Measurements from ENCODE around the gene TTLL9. TPM values are rescaled to one million over a fixed set of nuclear protein-coding genes. Genes with fewer than 3 reads are reported as not detected.

The TTLL9 gene
- total and polyA plus RNA-seq, 4 experiments from 2014 or later, result 0.25 TPM; not detected in 3

- Histone ChIP-seq H3K9me3 (ENCODE audit: control insufficient read depth in 1 of 2, low read length in 2 of 2) (no peaks in the 10 kb centered on the region), H3K4me3 (ENCODE audit: low read length in 2 of 2) (no peak overlapping the region), H3K36me3 (ENCODE audit: insufficient read depth, low read length) (no peaks in the 10 kb centered on the region), H3K27me3 (ENCODE audit: insufficient read depth, low read length) (no peaks in the 10 kb centered on the region), H3K4me1 (ENCODE audit: insufficient read depth, low read length) (no peaks in the 10 kb centered on the region), H3K27ac (ENCODE audit: low read depth, low read length) (no peak overlapping the region)
- Mint-ChIP-seq H3K27ac (no peak overlapping the region), H3K4me1 (no peaks in the 10 kb centered on the region), H3K9me3 (no peaks in the 10 kb centered on the region), H3K27me3 (peaks cover 16 to 19% of the 10 kb centered on the region in 2 donors), H3K4me3 (no peak overlapping the region), H3K36me3 (no peaks in the 10 kb centered on the region)
- POLR2A ChIA-PET (ENCODE audit: partially characterized antibody), result no interaction called here
- CTCF ChIA-PET (ENCODE audit: partially characterized antibody), result no interaction called here
- intact Hi-C loops (cut with micrococcal nuclease), result no loop called here
- DNase-seq, result no peak
Observed at GRCh38 chr20:31981784-31982183, 111.3 kb downstream of the TTLL9 start.

GRCh38 chr20:31984981-31985471 is 114.6 kb downstream of the TTLL9 start:
- ChIA-PET CTCF (ENCODE audit: partially characterized antibody) (no interaction called here), POLR2A (ENCODE audit: partially characterized antibody) (no interaction called here)
- no peak overlapping the region for H3K27ac ChIP-seq (ENCODE audit: low read depth, low read length)
- no peaks in the 10 kb centered on the region for H3K9me3 ChIP-seq (ENCODE audit: control insufficient read depth in 1 of 2, low read length in 2 of 2)
- Mint-ChIP-seq H3K36me3 (no peaks in the 10 kb centered on the region), H3K27me3 (peaks cover 5 to 10% of the 10 kb centered on the region in 2 donors), H3K4me1 (peaks cover 0 to 6% (median 0%) of the 10 kb centered on the region in 4 donors), H3K27ac (no peak overlapping the region), H3K9me3 (no peaks in the 10 kb centered on the region), H3K4me3 (no peak overlapping the region)
- no peak overlapping the region for H3K4me3 ChIP-seq (ENCODE audit: low read length in 2 of 2)
- intact Hi-C loops (cut with micrococcal nuclease), result no loop called here
- no peaks in the 10 kb centered on the region for H3K27me3 ChIP-seq (ENCODE audit: insufficient read depth, low read length)
- no peaks in the 10 kb centered on the region for H3K36me3 ChIP-seq (ENCODE audit: insufficient read depth, low read length)
- no peaks in the 10 kb centered on the region for H3K4me1 ChIP-seq (ENCODE audit: insufficient read depth, low read length)
- no peak for DNase-seq

GRCh38 chr20:31987744-31988143 is 117.3 kb downstream of the TTLL9 start:
- Histone ChIP-seq H3K9me3 (ENCODE audit: control insufficient read depth in 1 of 2, low read length in 2 of 2) (no peaks in the 10 kb centered on the region), H3K27ac (ENCODE audit: low read depth, low read length) (no peak overlapping the region), H3K4me3 (ENCODE audit: low read length in 2 of 2) (no peak overlapping the region), H3K36me3 (ENCODE audit: insufficient read depth, low read length) (no peaks in the 10 kb centered on the region), H3K4me1 (ENCODE audit: insufficient read depth, low read length) (no peaks in the 10 kb centered on the region), H3K27me3 (ENCODE audit: insufficient read depth, low read length) (no peaks in the 10 kb centered on the region)
- DNase-seq, result no peak
- Mint-ChIP-seq H3K36me3 (no peaks in the 10 kb centered on the region), H3K9me3 (no peaks in the 10 kb centered on the region), H3K27me3 (peaks cover 3 to 6% of the 10 kb centered on the region in 2 donors), H3K4me3 (no peak overlapping the region), H3K4me1 (peaks cover 0 to 6% (median 0%) of the 10 kb centered on the region in 4 donors), H3K27ac (no peak overlapping the region)
- intact Hi-C loops (cut with micrococcal nuclease), result no loop called here
- POLR2A ChIA-PET (ENCODE audit: partially characterized antibody), result no interaction called here
- CTCF ChIA-PET (ENCODE audit: partially characterized antibody), result no interaction called here

GRCh38 chr20:31988430-31989015 is 118.1 kb downstream of the TTLL9 start:
- Mint-ChIP-seq H3K4me1 (peaks cover 0 to 6% (median 0%) of the 10 kb centered on the region in 4 donors), H3K36me3 (no peaks in the 10 kb centered on the region), H3K4me3 (no peak overlapping the region), H3K27ac (no peak overlapping the region), H3K9me3 (no peaks in the 10 kb centered on the region), H3K27me3 (peaks cover 6 to 7% of the 10 kb centered on the region in 2 donors)
- ChIA-PET POLR2A (ENCODE audit: partially characterized antibody) (no interaction called here), CTCF (ENCODE audit: partially characterized antibody) (no interaction called here)
- H3K27ac ChIP-seq (ENCODE audit: low read depth, low read length), result no peak overlapping the region
- DNase-seq, result no peak
- H3K36me3 ChIP-seq (ENCODE audit: insufficient read depth, low read length), result no peaks in the 10 kb centered on the region
- no peaks in the 10 kb centered on the region for H3K9me3 ChIP-seq (ENCODE audit: control insufficient read depth in 1 of 2, low read length in 2 of 2)
- no peaks in the 10 kb centered on the region for H3K4me1 ChIP-seq (ENCODE audit: insufficient read depth, low read length)
- no peaks in the 10 kb centered on the region for H3K27me3 ChIP-seq (ENCODE audit: insufficient read depth, low read length)
- H3K4me3 ChIP-seq (ENCODE audit: low read length in 2 of 2), result no peak overlapping the region
- intact Hi-C loops (cut with micrococcal nuclease), result no loop called here

GRCh38 chr20:31989030-31989645 is 118.7 kb downstream of the TTLL9 start:
- no peaks in the 10 kb centered on the region for H3K9me3 ChIP-seq (ENCODE audit: control insufficient read depth in 1 of 2, low read length in 2 of 2)
- H3K27ac ChIP-seq (ENCODE audit: low read depth, low read length), result no peak overlapping the region
- H3K36me3 ChIP-seq (ENCODE audit: insufficient read depth, low read length), result no peaks in the 10 kb centered on the region
- no peak overlapping the region for H3K27ac Mint-ChIP-seq
- ChIA-PET CTCF (ENCODE audit: partially characterized antibody) (no interaction called here), POLR2A (ENCODE audit: partially characterized antibody) (no interaction called here)
- DNase-seq, result no peak
- H3K36me3 Mint-ChIP-seq, result no peaks in the 10 kb centered on the region
- H3K4me3 Mint-ChIP-seq, result no peak overlapping the region
- no peaks in the 10 kb centered on the region for H3K9me3 Mint-ChIP-seq
- peaks cover 11 to 13% of the 10 kb centered on the region in 2 donors for H3K27me3 Mint-ChIP-seq
- intact Hi-C loops (cut with micrococcal nuclease), result no loop called here
- H3K4me1 ChIP-seq (ENCODE audit: insufficient read depth, low read length), result no peaks in the 10 kb centered on the region
- no peak overlapping the region for H3K4me3 ChIP-seq (ENCODE audit: low read length in 2 of 2)
- peaks cover 0 to 6% (median 0%) of the 10 kb centered on the region in 4 donors for H3K4me1 Mint-ChIP-seq
- H3K27me3 ChIP-seq (ENCODE audit: insufficient read depth, low read length), result no peaks in the 10 kb centered on the region

GRCh38 chr20:31990641-31991338 is 120.4 kb downstream of the TTLL9 start:
- ChIA-PET POLR2A (ENCODE audit: partially characterized antibody) (no interaction called here), CTCF (ENCODE audit: partially characterized antibody) (no interaction called here)
- no peaks in the 10 kb centered on the region for H3K9me3 Mint-ChIP-seq
- no peak for DNase-seq
- no peaks in the 10 kb centered on the region for H3K9me3 ChIP-seq (ENCODE audit: control insufficient read depth in 1 of 2, low read length in 2 of 2)
- no peaks in the 10 kb centered on the region for H3K4me1 ChIP-seq (ENCODE audit: insufficient read depth, low read length)
- H3K27me3 Mint-ChIP-seq, result peaks cover 15 to 16% of the 10 kb centered on the region in 2 donors
- no peak overlapping the region for H3K27ac Mint-ChIP-seq
- H3K27me3 ChIP-seq (ENCODE audit: insufficient read depth, low read length), result peaks cover 2% of the 10 kb centered on the region
- intact Hi-C loops (cut with micrococcal nuclease), result no loop called here
- no peak overlapping the region for H3K27ac ChIP-seq (ENCODE audit: low read depth, low read length)
- H3K36me3 ChIP-seq (ENCODE audit: insufficient read depth, low read length), result no peaks in the 10 kb centered on the region
- no peak overlapping the region for H3K4me3 ChIP-seq (ENCODE audit: low read length in 2 of 2)
- H3K36me3 Mint-ChIP-seq, result no peaks in the 10 kb centered on the region
- H3K4me1 Mint-ChIP-seq, result peaks cover 0 to 6% (median under 1%) of the 10 kb centered on the region in 4 donors
- no peak overlapping the region for H3K4me3 Mint-ChIP-seq

- no peak overlapping the region for H3K4me3 ChIP-seq (ENCODE audit: low read length in 2 of 2)
- Mint-ChIP-seq H3K27ac (no peak overlapping the region), H3K4me1 (peaks cover 0 to 6% (median under 1%) of the 10 kb centered on the region in 4 donors), H3K36me3 (no peaks in the 10 kb centered on the region), H3K27me3 (peaks cover 19 to 20% of the 10 kb centered on the region in 2 donors), H3K4me3 (no peak overlapping the region), H3K9me3 (no peaks in the 10 kb centered on the region)
- H3K36me3 ChIP-seq (ENCODE audit: insufficient read depth, low read length), result no peaks in the 10 kb centered on the region
- ChIA-PET POLR2A (ENCODE audit: partially characterized antibody) (no interaction called here), CTCF (ENCODE audit: partially characterized antibody) (no interaction called here)
- H3K27ac ChIP-seq (ENCODE audit: low read depth, low read length), result no peak overlapping the region
- DNase-seq, result no peak
- peaks cover 4% of the 10 kb centered on the region for H3K27me3 ChIP-seq (ENCODE audit: insufficient read depth, low read length)
- no peaks in the 10 kb centered on the region for H3K9me3 ChIP-seq (ENCODE audit: control insufficient read depth in 1 of 2, low read length in 2 of 2)
- H3K4me1 ChIP-seq (ENCODE audit: insufficient read depth, low read length), result no peaks in the 10 kb centered on the region
- intact Hi-C loops (cut with micrococcal nuclease), result no loop called here
Observed at GRCh38 chr20:31991339-31991705, 120.9 kb downstream of the TTLL9 start.
